ENCODE data around the gene DCUN1D2.

Gene DCUN1D2

GRCh38 chr13:113407103-113407530 lies 83.4 kb downstream of the DCUN1D2 start:
- DNase-seq: no peak

- DNase-seq: no peak
These were observed 84.0 kb downstream of the DCUN1D2 start for GRCh38 chr13:113406321-113407102.
